ENCODE data around the gene SPSB2. TPM values are rescaled to one million over a fixed set of nuclear protein-coding genes. Genes with fewer than 3 reads are reported as not detected.

The SPSB2 gene
- total and polyA plus RNA-seq, 2 experiments from 2014 or later: 8.2 to 13.1 TPM

DNA sequence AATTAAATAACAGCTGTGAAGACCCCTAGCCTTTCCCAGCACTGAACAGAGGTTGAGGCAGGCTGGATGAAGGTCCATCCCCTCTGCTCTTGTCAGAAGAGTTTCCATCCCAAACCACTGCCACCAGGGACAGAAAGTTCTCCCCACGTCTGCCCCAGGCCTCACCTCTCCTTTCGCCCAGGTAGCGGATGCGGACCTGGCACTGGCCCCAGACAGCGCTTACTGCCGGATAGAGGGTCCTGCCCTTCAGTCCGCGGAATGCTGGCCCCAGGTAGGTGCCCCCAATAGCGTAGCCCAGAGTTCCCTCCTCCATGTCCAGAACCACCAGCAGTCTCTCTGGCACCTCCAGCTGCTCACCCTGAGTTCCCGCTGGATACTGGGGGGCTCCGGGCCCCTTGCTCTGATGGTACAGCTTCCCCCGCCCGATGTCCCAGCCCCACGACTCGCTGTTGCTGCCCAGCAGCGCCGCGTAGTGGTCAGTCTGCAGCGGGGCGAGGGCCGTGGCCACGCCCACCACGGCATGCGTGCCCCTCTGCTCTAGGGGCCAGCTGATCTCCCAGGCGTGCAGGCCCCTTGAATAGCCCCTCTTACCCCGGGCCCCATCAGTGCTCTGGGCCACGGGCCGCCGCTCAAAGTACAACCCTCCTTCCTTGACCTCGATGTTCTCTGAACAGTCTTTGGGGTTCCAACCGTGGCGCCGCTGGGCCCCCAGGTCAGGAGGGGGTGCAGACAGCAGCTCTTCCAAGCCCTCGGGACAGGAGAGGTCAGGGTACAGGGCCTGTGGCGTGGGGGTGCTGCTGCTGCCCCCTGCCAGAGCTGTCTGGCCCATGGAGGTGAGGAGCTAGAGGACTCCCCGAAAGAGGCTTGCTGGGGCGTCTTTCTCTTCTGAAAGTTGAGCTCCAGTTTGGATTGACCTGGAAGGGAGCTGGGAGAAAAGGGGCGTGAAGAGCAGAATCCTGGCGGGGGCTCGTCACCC lies 742 bp downstream of the SPSB2 start:
- Mint-ChIP-seq H3K27me3 (ENCODE audit: insufficient read depth, low read depth, poor library complexity) (peaks cover 44% of the 10 kb centered on the region), H3K9me3 (no peaks in the 10 kb centered on the region; the same call in 1 of the 3 replicates), H3K4me1 (peaks cover 43% of the 10 kb centered on the region), H3K4me3 (peak overlapping the region; percentile 92), H3K36me3 (ENCODE audit: low read depth) (peaks cover 49% of the 10 kb centered on the region), H3K27ac (peak overlapping the region; percentile 93; the same call in 1 of the 2 replicates)
- Histone ChIP-seq H4K20me1 (replicated peaks; ENCODE audit: insufficient read depth) (peaks cover 29% of the 10 kb centered on the region), H3K4me1 (ENCODE audit: insufficient read depth) (peaks cover 41% of the 10 kb centered on the region), H3K4me3 (peak overlapping the region; percentile 99), H3K9me2 (ENCODE audit: insufficient read depth) (no peaks in the 10 kb centered on the region), H3K36me3 (ENCODE audit: insufficient read depth) (peaks cover 14% of the 10 kb centered on the region; the same call in 1 of the 2 replicates), H3K4me2 (peak overlapping the region; percentile 100), H3K27me3 (ENCODE audit: insufficient read depth) (no peaks in the 10 kb centered on the region), H3K27ac (ENCODE audit: low read depth) (peak overlapping the region; percentile 87), H2AFZ (no peak overlapping the region), H3K79me2 (replicated peaks; ENCODE audit: insufficient read depth) (peaks cover 33% of the 10 kb centered on the region), H3F3A (replicated peaks; ENCODE audit: low read depth) (peaks cover 60% of the 10 kb centered on the region)
- ATAC-seq (peak; percentile 38), DNase-seq (ENCODE audit: low spot score) (peak; percentile 90)
- TF ChIP-seq CREB1 (CRISPR knock-in tag; IDR thresholded peaks at IDR 0.05; ENCODE audit: low read depth): peak; percentile 55; the same call in 1 of the 2 replicates
- peak; percentile 68 for TF ChIP-seq POLR2AphosphoS5 (IDR thresholded peaks at IDR 0.05; ENCODE audit: low read depth)
- peak; percentile 80 to 97 for TF ChIP-seq CTCF (conservative IDR thresholded peaks at IDR 0.05; ENCODE audit: low read depth in 2 of 2)
- no peak for TF ChIP-seq REST (IDR thresholded peaks at IDR 0.05; ENCODE audit: unreplicated experiment)
- TF ChIP-seq, protein P1, sequence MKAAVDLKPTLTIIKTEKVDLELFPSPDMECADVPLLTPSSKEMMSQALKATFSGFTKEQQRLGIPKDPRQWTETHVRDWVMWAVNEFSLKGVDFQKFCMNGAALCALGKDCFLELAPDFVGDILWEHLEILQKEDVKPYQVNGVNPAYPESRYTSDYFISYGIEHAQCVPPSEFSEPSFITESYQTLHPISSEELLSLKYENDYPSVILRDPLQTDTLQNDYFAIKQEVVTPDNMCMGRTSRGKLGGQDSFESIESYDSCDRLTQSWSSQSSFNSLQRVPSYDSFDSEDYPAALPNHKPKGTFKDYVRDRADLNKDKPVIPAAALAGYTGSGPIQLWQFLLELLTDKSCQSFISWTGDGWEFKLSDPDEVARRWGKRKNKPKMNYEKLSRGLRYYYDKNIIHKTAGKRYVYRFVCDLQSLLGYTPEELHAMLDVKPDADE (IDR thresholded peaks at IDR 0.05): peak; percentile 35; the same call in 1 of the 2 replicates

Data from GM23338 (cell line).